Neural progenitor cell (in vitro differentiated cells): ENCODE results near the gene CNTNAP2. TPM values are rescaled to one million over a fixed set of nuclear protein-coding genes. Genes with fewer than 3 reads are reported as not detected.

Experiments
- DNase-seq: peaks from one replicate; pipeline ENCODE4 v3.0.0-alpha.2; 2016; ENCODE audit warnings: low spot score
- H2AFZ ChIP-seq: fragments of 200-600 bp; sonication (generic); replicated peaks from 2 replicates; pipeline ENCODE4 v1.6.1; 2016; ENCODE audit warnings: antibody characterized with exemption
- H3F3A ChIP-seq: fragments of 200-600 bp; sonication (generic); 2 replicates; pipeline ENCODE4 v1.6.1; 2016; ENCODE audit warnings: antibody characterized with exemption, low read depth
- H3K27ac ChIP-seq: fragments of 200-600 bp; sonication (generic); 2 replicates; pipeline ENCODE4 v1.5.1; 2016; ENCODE audit warnings: mild to moderate bottlenecking
- H3K27me3 ChIP-seq: fragments of 200-600 bp; sonication (generic); 2 replicates; pipeline ENCODE4 v1.6.1; 2016; ENCODE audit warnings: mild to moderate bottlenecking, moderate library complexity
- H3K36me3 ChIP-seq: fragments of 200-600 bp; sonication (generic); 2 replicates; pipeline ENCODE4 v1.5.1; 2016
- H3K4me1 ChIP-seq: fragments of 200-600 bp; sonication (generic); 2 replicates; pipeline ENCODE4 v1.6.1; 2016; ENCODE audit warnings: mixed run types
- H3K4me2 ChIP-seq: fragments of 200-600 bp; sonication (generic); 2 replicates; pipeline ENCODE4 v1.6.1; 2016
- H3K4me3 ChIP-seq: fragments of 200-600 bp; sonication (generic); 2 replicates; pipeline ENCODE4 v1.5.1; 2016
- H3K79me2 ChIP-seq: fragments of 200-600 bp; sonication (generic); 2 replicates; pipeline ENCODE4 v1.6.1; 2016; ENCODE audit warnings: low read depth
- H3K9ac ChIP-seq: fragments of 200-600 bp; sonication (generic); 2 replicates; pipeline ENCODE4 v1.6.1; 2016
- H3K9me3 ChIP-seq: fragments of 200-600 bp; sonication (generic); 2 replicates; pipeline ENCODE4 v1.5.1; 2016; ENCODE audit warnings: low read depth
- H4K20me1 ChIP-seq: fragments of 200-600 bp; sonication (generic); 2 replicates; pipeline ENCODE4 v1.6.1; 2016; ENCODE audit warnings: low read depth
- H3K27ac Mint-ChIP-seq: 3 replicates; pipeline ENCODE4 v1.8.0; 2021; ENCODE audit warnings: mixed read lengths
- H3K27me3 Mint-ChIP-seq: 2 replicates; pipeline ENCODE4 v1.8.0; 2022; ENCODE audit warnings: low read depth, mild to moderate bottlenecking, inconsistent platforms, moderate library complexity, mixed read lengths; ENCODE audit not compliant: insufficient read depth
- H3K36me3 Mint-ChIP-seq: 3 replicates; pipeline ENCODE4 v1.8.0; 2021; ENCODE audit warnings: mixed read lengths
- H3K4me1 Mint-ChIP-seq: 3 replicates; pipeline ENCODE4 v1.8.0; 2021; ENCODE audit warnings: mixed read lengths
- H3K4me3 Mint-ChIP-seq: 3 replicates; pipeline ENCODE4 v1.8.0; 2021; ENCODE audit warnings: mild to moderate bottlenecking, moderate library complexity, mixed read lengths
- H3K9me3 Mint-ChIP-seq: 3 replicates; pipeline ENCODE4 v1.8.0; 2020; ENCODE audit warnings: mixed read lengths
- EZH2 ChIP-seq: fragments of 200-600 bp; sonication (generic); IDR thresholded peaks from 2 replicates; pipeline ENCODE4 v1.6.1; 2017; ENCODE audit warnings: antibody characterized with exemption, mild to moderate bottlenecking, moderate library complexity
- EZH2phosphoT487 ChIP-seq: fragments of 200-600 bp; sonication (generic); IDR thresholded peaks from 2 replicates; pipeline ENCODE4 v1.6.1; 2017; ENCODE audit warnings: antibody characterized with exemption
- total RNA-seq: library from RNA; depleted of rRNA; stranded (reverse); fragments of >200 nt; gene quantifications from 2 replicates; pipeline ENCODE4 v1.2.3, GENCODE V29; 2015; ENCODE audit warnings: low replicate concordance
- TF ChIP-seq, protein P1 (sequence below): fragments of 200-600 bp; sonication (generic); IDR thresholded peaks from 2 replicates; pipeline ENCODE4 v1.5.1; 2017; ENCODE audit warnings: antibody characterized with exemption, mild to moderate bottlenecking

Gene CNTNAP2
- total RNA-seq, 1 donor from 2014 or later: 126 TPM

DNA sequence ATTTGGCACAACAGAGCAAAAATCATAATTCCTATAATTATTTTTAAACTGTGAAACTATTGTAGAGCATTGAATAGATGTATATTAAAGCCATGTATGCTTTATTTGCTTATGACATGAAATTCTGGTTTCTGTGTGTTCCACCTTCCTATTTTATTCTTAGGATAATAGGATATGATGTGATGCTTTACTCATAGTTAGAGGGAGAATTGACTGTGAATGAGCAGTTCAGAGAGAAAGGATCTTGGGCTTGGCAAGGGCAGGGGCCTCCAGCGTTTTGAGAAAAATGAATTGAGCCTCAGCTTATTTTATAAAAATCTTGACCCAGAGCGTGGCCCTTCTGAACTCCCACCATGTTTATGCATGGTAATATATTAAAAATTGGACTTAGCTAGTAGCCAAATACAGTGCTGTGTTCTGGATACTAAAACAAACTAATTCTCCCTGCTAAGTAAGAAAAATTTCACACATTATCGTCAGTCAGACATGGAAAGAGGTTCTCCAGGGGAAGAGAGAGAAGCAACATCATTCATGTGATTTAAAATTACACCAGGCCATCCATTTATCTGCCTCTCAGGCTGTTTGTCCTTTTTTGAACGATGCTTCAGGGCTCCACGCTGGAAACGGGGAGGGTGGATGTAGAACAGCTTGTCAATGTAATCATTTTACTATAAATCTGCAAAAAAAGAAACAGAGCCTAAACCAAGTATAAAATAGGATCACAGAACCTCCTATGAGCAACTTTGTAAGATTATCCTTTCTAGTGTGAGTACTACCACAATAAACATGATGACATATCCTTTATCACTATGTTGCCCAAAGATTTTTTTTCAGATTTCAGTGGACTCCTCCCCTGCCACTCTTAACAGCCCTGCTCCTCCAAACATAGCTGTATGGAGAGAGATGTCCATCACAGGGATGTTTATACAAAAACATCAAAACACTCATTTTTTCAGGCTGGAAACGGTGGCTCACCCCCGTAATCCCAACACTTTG is 2215.9 kb downstream of the CNTNAP2 start:
- Histone ChIP-seq H3K9me3 (no peaks in the 10 kb centered on the region), H3K79me2 (no peaks in the 10 kb centered on the region), H4K20me1 (no peaks in the 10 kb centered on the region), H3F3A (peaks cover 45% of the 10 kb centered on the region), H3K27ac (no peak overlapping the region), H3K27me3 (no peaks in the 10 kb centered on the region), H3K4me3 (no peak overlapping the region), H3K9ac (no peak overlapping the region), H3K4me2 (no peak overlapping the region), H2AFZ (no peak overlapping the region), H3K4me1 (peaks cover 37% of the 10 kb centered on the region), H3K36me3 (no peaks in the 10 kb centered on the region)
- DNase-seq: no peak
- TF ChIP-seq EZH2 (no peak), EZH2phosphoT487 (no peak)
- TF ChIP-seq, protein P1, sequence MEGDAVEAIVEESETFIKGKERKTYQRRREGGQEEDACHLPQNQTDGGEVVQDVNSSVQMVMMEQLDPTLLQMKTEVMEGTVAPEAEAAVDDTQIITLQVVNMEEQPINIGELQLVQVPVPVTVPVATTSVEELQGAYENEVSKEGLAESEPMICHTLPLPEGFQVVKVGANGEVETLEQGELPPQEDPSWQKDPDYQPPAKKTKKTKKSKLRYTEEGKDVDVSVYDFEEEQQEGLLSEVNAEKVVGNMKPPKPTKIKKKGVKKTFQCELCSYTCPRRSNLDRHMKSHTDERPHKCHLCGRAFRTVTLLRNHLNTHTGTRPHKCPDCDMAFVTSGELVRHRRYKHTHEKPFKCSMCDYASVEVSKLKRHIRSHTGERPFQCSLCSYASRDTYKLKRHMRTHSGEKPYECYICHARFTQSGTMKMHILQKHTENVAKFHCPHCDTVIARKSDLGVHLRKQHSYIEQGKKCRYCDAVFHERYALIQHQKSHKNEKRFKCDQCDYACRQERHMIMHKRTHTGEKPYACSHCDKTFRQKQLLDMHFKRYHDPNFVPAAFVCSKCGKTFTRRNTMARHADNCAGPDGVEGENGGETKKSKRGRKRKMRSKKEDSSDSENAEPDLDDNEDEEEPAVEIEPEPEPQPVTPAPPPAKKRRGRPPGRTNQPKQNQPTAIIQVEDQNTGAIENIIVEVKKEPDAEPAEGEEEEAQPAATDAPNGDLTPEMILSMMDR: no peak
- H3K4me3 Mint-ChIP-seq: no peak overlapping the region
- H3K9me3 Mint-ChIP-seq: peaks cover 32% of the 10 kb centered on the region
- H3K27me3 Mint-ChIP-seq: peaks cover 29% of the 10 kb centered on the region
- H3K27ac Mint-ChIP-seq: peak overlapping the region; percentile 2
- peaks cover 53% of the 10 kb centered on the region for H3K4me1 Mint-ChIP-seq
- peaks cover 20% of the 10 kb centered on the region for H3K36me3 Mint-ChIP-seq

DNA sequence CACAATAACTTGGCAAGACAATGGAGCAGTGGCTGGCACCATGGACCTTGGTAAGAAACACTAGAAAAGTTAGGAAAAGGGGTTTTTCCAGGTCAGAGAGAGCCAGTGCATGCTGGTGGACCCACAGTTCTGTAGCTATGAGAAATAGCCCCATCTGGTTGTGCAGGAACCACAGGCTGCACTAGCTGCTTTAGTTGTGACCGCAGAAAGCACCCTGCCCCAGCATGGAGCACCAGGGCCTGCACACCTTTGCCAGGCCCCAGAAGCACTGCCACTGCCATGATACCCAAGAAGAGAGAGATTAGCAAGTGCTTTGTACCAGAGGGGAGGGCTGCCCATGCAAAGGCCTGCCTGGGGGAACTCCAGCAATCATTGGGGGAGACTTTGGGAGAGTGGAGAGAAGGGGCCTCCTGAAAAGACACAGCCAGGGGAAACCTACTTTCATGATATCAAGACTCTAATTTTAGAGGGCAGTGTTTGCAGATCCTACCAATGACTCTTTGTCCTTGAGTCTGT is 2217.9 kb downstream of the CNTNAP2 start:
- Histone ChIP-seq H3K27ac (peak overlapping the region; percentile 98), H3K4me2 (peak overlapping the region; percentile 57), H3K79me2 (peaks cover 10% of the 10 kb centered on the region), H3K4me1 (peaks cover 52% of the 10 kb centered on the region), H4K20me1 (no peaks in the 10 kb centered on the region), H3F3A (peaks cover 61% of the 10 kb centered on the region), H3K27me3 (no peaks in the 10 kb centered on the region), H3K9ac (no peak overlapping the region), H3K9me3 (no peaks in the 10 kb centered on the region), H3K4me3 (peak overlapping the region; percentile 8), H3K36me3 (no peaks in the 10 kb centered on the region), H2AFZ (no peak overlapping the region)
- TF ChIP-seq EZH2 (no peak), EZH2phosphoT487 (no peak)
- TF ChIP-seq, protein P1: no peak
- Mint-ChIP-seq H3K27me3 (peaks cover 27% of the 10 kb centered on the region), H3K4me1 (peaks cover 71% of the 10 kb centered on the region), H3K36me3 (peaks cover 20% of the 10 kb centered on the region), H3K9me3 (peaks cover 27% of the 10 kb centered on the region), H3K27ac (peak overlapping the region; percentile 97), H3K4me3 (peak overlapping the region; percentile 65)
- no peak for DNase-seq

DNA sequence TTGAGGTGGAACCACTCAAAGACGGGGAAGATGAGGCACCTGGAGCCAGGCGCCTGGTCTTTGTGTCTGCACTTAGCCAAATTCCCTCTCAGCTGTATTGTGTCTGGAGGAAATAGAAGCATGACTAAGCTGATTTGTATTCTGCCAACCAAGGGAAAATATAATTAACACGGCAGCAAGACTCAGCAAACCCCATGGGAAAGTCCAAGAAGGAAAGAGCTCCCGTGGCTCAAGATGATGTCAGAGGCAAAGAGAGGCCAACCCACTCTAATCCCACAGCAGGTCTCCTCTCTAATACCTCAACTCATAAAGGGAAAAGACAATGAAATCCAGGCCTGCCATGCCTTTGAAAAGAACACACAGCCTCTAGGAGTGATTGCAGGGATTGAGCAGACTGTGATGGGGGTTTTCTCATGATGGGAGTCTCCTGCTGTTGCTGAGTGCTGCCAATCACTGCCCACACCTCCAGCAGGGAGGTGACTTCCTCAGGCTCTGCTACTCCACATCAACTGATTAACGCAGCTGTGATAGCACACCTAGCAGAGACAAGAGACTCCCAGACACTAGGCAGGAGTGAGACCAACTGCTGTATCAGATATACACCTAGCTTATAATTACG is 2218.5 kb downstream of the CNTNAP2 start:
- peak overlapping the region; percentile 65 for H3K4me3 Mint-ChIP-seq
- peaks cover 52% of the 10 kb centered on the region for H3K4me1 ChIP-seq
- H3K36me3 ChIP-seq: no peaks in the 10 kb centered on the region
- peak overlapping the region; percentile 90 for H3K4me2 ChIP-seq
- peaks cover 24% of the 10 kb centered on the region for H3K27me3 Mint-ChIP-seq
- H3K27ac ChIP-seq: peak overlapping the region; percentile 98
- TF ChIP-seq EZH2phosphoT487: peak; percentile 71
- TF ChIP-seq EZH2: no peak
- TF ChIP-seq, protein P1: no peak
- DNase-seq: peak; percentile 95
- no peaks in the 10 kb centered on the region for H4K20me1 ChIP-seq
- H3F3A ChIP-seq: peaks cover 64% of the 10 kb centered on the region
- H3K9ac ChIP-seq: no peak overlapping the region
- no peaks in the 10 kb centered on the region for H3K9me3 ChIP-seq
- peaks cover 16% of the 10 kb centered on the region for H3K79me2 ChIP-seq
- no peaks in the 10 kb centered on the region for H3K27me3 ChIP-seq
- peak overlapping the region; percentile 27 for H3K4me3 ChIP-seq
- peak overlapping the region; percentile 97 for H3K27ac Mint-ChIP-seq
- H3K9me3 Mint-ChIP-seq: peaks cover 21% of the 10 kb centered on the region
- H2AFZ ChIP-seq: no peak overlapping the region
- peaks cover 17% of the 10 kb centered on the region for H3K36me3 Mint-ChIP-seq
- peaks cover 71% of the 10 kb centered on the region for H3K4me1 Mint-ChIP-seq
